GM19438 (cell line): ENCODE results near the gene LAMA3.
"Not testable (repeated sequence)": the region's sequence is repeated elsewhere in the genome, so short reads cannot be mapped to it uniquely, and the experiment has no call there.

Experiments
- ATAC-seq: cut with Tn5 transposase; IDR thresholded peaks from one replicate; pipeline ENCODE4 v1.9.1; 2021; ENCODE audit warnings: low read depth; ENCODE audit not compliant: unreplicated experiment

The LAMA3 gene

DNA sequence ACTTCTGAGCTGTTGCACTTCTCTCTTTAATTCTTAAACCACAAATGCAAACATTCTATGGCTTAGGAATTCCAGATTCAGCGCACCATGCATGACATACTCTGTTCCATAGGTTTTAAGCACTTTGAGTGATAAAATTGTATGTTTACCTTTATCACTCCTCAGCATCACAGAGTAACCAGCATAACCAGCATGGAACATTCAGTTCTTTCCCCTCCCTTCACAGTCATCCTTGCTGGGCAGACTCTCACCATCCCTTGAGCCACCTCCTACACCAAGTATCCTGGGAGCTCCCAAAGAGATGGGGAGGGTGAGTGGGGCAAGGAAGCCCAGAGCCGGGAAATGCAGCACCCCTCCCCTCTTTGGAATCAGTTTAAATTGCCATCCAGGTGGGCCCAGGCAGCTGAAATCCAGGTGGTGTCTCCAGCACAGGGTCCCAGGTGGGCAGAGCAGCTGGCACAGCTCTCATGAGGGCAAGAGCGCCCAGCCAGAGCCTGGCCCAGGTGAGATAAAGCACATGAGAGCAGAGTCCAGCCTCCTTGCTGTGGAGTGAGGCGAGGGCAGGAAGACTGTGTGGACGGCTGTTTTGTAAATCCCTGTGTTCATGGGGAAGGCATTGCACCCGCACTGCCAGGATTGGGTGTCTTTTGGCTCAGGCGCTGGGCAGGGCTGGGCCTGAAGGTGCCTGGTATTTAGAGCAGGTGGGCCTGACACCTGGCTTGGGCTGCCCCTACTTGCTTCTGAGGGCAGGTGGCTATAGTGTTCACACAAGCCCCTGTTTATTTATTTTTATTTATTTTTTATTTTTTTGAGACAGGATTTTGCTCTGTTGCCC, 36.8 kb downstream of the LAMA3 start:
- ATAC-seq = no peak

GRCh38 chr18:23727707-23728493, 38.6 kb downstream of the LAMA3 start:
- no peak for ATAC-seq

GRCh38 chr18:23730857-23731256, 41.6 kb downstream of the LAMA3 start:
- ATAC-seq = no peak

GRCh38 chr18:23731861-23732260, 42.6 kb downstream of the LAMA3 start:
- no peak for ATAC-seq

- no peak for ATAC-seq
These were observed 43.2 kb downstream of the LAMA3 start for GRCh38 chr18:23732439-23732838.

DNA sequence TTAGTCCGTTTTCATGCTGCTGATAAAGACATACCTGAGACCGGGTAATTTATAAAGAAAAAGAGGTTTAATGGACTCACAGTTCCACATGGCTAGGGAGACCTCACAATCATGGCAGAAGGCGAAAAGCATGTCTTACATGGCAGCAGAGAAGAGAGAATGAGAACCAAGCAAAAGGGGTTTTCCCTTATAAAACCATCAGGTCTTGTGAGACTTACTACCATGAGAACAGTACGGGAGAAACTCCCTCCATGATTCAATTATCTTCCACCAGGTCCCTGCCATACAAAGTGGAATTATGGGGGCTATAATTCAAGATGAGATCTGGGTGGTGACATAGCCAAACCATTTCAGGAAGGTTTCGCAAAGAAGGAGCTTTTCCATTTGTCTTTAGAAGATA, 44.0 kb downstream of the LAMA3 start:
- ATAC-seq = not testable (repeated sequence)

DNA sequence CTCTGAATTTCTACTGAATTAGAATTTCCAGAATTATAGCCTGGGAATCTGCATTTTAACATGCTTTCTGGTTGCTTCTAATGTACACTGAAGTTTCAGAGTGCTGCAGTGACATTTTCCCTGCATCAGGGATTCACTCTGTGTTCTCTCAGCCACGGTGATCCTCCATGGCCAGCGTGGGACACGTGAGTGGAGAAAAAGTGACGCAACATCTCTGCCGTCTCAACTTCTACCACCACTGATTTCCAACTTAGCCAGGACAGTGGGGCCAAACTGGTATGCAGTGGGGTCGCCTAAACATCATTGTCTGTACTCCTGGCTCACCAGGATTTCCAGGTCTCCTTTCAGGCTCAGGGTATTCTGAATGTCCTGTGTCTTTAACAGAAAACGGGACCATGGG, 44.6 kb downstream of the LAMA3 start:
- ATAC-seq = no peak

- peak; percentile 67 for ATAC-seq
These were observed 45.8 kb downstream of the LAMA3 start for GRCh38 chr18:23735021-23735464.

DNA sequence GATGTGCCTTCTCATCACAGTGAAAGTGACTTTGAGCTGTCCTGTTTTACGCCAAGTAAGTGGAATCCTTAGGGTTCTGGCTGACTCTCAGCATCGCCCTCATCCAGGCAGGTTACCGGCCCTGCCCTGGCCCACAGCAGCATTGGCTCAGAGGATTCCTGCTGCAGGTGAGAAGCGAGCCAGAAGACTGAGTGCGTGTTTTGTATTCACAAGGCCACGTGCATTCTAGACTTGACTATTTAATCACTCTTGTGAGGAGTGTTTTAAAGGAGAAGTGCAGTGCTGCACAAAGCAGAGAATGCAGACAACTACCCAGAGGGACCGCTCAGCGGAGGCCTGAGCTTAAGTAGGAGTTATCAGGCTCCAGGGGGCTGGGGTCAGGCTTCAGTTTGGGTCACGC, 48.3 kb downstream of the LAMA3 start:
- no peak for ATAC-seq

GRCh38 chr18:23738151-23738550, 48.9 kb downstream of the LAMA3 start:
- ATAC-seq = no peak

GRCh38 chr18:23738575-23738974, 49.3 kb downstream of the LAMA3 start:
- no peak for ATAC-seq

- no peak for ATAC-seq
These were observed 51.0 kb downstream of the LAMA3 start for GRCh38 chr18:23740105-23740830.

DNA sequence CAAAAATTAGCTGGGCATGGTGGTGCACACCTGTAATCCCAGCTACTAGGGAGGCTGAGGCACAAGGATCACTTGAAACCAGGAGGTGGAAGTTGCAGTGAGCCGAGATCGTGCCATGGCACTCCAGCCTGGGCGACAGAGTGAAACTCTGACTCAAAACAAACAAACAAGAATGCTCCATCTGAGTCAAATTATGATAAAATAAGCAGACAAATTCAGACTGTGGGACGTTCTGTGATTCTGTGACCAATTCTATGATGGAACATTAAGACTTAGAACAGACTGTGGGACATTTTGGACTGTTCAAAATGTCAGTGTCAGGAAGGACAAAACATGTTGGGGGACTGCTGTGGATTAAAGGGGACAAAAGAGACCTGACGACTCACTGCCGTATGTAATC, 52.7 kb downstream of the LAMA3 start:
- ATAC-seq = not testable (repeated sequence)

- ATAC-seq = no peak
These were observed 54.6 kb downstream of the LAMA3 start for GRCh38 chr18:23743733-23744333.

DNA sequence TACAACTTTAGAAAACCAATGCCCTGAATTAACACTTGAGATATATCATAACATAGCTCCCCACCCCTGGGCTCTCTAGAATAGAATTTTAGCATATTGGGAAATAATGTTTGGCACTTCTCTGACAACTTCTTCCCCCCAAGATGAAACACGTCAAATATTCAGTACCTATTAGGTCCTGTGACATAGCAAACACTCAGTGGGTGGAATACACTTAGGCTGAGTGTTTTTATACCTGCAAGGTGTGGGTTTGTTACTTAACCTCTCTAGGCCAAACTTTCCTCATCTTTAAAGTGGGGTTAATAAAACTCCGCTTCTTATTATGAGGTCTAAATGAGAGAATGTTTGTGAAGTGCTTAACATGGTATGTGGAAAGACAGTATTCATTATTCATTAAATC, 56.1 kb downstream of the LAMA3 start:
- ATAC-seq = no peak

GRCh38 chr18:23746851-23747250, 57.6 kb downstream of the LAMA3 start:
- no peak for ATAC-seq

- no peak for ATAC-seq
These were observed 63.1 kb downstream of the LAMA3 start for GRCh38 chr18:23752363-23752762.

GRCh38 chr18:23752796-23753195, 63.5 kb downstream of the LAMA3 start:
- no peak for ATAC-seq

DNA sequence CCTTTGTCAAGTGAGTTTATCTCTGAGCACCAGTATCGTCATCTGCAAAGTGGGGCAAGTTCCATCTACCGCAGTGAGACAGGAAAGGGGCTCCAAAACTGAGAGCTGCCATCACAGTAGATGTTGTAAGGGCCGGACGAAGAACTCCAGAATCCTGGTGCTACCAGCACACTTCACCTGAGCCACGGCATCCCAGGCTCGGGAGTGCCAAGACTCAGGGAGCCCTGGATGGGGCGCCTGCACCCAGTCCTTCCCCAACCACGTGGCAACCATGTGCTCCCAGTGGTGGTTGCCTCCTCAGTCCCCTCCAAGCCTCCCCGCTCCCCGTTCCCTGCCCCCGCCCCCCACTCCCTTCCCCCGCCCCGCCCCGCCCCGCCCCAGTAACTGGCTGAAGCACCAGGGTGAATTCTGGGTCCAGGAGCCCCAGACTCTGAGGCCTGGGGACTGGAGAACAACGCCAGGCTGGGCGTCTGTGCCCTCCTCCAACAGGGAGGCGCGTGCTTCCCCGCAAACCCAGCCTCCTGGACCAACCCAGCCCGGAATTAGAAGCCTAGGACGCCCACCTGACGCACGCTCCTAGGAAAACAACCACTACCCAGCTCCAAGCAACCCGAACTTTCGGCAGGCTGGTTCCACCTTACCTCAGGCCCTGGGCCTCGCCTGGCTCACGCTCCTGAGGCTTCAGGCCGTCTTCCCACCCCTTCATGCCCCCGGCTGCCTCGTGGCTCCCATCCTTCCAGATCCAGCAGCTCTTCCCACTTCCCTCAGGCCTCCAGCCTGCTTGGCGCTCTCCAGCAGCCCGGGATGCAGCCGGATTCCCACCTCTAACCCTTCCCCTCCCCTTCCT, 67.6 kb downstream of the LAMA3 start:
- no peak for ATAC-seq

GRCh38 chr18:23757437-23757733, 68.1 kb downstream of the LAMA3 start:
- no peak for ATAC-seq
